RPMI8226 (cell line): Measurements from ENCODE around the gene CCDC182.

Experiments used
- DNase-seq: peaks from one replicate; pipeline ENCODE4 v3.0.0-alpha.2; 2015

CCDC182 gene

DNA sequence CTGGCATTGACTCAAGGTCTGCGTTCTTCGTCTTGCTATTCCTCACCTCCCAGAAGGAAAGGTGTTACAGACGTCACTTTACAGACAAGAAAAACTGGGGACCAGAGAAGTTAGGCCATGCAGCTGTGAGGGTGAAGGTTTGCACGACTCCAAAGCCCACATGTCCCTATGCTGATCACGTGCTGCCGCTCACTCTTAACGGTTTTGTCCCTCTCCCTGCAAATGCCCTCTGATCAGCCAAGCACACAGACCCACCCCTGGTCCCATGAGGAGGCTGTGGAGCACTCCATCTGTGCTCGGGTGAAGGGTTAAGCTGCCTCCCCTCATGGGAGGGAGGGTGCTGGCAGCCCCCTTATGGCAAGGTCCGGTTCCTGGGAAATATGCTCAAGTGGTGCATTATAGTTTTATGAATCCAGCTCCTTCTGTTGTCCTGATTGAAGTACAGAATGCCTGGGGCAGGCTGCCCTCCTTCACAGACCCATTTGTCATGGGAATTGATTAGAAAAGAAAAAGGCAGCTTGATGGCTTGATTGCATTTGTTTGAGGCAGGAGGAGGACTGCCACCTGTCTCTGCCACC, 18.8 kb downstream of the CCDC182 start:
- DNase-seq: no peak

DNA sequence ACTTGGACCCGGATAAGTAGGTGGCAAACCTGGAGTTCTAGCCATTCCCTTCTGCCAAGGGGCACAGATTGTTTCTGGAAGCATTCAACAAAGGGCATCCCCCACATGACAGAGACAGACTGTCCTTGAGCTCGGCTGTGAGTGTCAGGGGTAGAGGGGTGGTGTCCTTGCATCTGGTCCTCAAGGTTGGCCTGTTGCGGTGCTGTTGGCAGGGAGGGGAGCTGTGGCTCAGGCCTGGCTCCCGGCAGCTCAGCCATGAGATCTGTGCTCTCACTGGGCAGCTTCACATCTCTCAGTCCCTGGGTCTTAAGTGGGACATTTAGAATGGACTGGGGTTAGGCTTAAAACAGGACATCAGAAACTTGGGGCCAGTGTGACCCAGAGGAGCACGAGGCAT, 20.4 kb downstream of the CCDC182 start:
- no peak for DNase-seq

DNA sequence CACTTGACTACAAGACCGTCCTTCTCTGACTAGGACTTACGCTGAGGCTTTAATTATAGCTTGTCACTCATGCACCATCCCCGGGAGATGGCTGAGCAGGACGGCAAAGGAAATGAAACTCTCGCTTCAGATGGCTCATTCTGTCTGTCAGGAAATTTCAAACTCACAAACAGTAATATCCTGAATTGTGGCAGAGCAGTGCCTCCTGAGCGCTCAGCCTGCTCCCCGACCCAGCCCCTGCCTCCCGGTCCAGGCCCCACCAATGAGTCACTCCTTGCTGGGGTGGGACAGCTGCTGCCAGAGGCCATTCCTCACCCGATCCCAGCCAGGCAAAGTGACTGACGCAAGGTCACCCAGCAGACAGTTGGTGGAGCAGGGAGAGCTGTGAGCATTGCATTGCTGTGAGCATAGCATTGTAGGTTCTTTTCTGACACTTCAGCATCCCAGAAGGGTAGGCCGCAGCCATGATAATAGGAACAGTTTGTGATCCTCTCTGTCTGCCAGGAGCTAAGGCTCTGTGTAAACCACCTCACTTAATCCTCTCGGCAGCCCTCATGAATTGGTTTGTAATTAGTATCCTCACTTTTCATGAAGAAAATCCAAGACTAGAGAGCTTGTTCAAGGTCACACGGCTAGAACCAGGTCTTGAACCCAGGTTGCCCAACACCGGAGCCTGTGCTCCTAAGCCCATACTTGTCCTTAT, 20.9 kb downstream of the CCDC182 start:
- peak; percentile 37 for DNase-seq

DNA sequence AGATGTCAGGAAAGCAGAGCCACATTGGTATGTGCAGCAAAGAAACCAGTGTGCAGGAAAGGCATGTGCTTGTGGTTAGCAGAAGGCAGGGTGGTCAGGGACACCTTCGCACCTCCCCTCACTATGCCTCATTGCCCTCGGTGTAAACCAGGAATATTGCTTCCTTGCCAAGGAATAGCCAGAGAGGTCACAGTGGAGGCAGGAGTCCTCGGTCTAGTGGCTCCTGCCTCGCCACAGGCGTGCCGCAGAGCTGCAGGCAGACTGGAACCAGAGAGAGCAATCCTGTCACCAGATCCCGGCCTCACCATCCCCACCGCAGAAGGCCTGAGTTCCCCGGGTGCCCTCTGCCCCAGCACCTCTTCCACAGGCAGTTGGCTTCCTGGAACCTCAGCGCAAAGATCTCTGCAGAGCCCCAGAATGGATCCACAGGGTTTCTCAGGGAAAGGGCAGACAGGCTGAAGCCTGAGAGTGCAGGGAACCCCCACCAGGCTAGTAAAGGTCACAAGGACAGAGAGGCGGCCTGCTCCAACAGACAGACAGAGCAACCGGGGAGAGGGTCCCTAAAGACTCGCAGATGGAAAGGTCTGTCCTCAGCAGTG, 21.6 kb downstream of the CCDC182 start:
- DNase-seq: no peak

DNA sequence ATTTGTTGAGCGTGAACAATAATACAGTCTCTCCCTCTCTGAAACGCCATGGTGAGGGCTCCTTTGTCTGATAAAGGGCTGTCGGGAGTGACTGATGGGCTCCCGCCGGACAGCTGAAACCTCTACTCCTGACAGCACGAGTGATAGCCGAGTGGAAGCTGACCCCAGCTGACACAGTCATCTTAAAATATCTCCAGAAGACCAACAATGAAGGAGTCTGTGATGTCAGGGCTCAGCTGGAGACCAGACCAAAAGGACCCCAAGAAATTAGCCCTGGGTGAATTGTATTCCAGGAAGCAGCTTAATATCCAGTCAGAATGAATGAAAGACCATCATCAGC, 22.4 kb downstream of the CCDC182 start:
- DNase-seq: no peak

DNA sequence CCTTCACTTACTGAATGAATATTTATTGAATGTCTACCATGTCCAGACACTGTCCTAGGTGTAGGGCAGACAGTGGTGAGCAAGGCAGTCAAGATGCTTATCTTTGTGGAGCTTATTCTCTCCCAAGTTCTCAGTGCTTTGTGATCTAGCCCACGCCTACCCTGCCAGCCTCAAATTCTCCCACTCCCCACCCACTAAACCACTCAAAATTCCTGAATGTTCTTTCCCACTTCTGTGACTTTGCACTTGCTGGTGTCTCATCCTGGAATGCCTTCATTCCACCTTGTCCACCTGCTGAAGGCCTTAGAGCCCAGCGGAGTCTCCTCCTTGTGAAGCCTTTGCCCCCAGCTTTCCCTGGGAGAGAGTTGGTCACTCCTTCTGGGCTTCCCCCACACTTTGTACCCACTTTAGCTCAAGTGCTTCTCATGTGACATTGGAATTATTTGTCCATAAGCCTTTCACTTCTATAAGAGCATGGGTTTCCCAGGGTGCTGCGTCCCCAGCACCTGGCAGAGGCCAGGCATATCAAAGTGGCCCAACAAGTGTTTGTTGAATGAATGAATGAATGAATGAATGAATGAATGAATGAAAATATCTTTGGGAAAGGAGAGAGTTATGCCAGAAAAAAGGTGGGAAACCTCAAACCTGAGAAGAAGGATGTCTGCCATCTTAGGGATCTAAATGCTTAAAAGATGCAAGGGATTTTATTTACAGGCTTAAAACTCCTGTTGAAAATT, 23.0 kb downstream of the CCDC182 start:
- DNase-seq: no peak

DNA sequence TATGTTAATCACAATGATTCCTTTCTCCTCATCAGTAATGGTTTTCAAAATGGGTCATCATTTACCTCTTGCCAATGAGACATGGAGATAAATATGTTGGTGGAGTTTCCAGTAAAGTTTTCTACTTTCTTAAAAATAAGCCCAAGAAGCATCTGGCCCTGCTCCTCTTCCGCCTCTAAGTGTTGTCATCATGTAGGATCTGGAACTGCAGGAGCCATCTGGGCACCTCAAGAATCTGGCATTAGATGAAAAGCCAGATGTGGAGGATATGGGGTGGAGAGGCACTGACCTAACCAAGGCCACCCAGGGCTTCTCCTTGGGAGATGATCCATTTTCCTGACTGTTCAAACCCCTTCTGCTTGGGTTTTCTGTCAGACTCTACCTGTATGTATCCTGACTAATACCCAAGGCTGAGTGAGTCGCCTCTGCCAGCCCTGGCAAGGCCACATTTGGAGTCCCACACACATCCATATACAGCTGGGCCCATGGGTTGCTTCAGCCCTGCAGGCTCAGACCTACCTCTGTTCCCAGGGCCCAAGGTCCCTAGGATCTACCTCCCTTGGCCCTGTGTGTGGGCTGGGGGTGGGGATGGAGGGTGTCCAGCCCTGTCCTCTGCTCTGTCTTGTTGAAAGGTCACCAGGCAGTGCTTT, 24.6 kb downstream of the CCDC182 start:
- no peak for DNase-seq

DNA sequence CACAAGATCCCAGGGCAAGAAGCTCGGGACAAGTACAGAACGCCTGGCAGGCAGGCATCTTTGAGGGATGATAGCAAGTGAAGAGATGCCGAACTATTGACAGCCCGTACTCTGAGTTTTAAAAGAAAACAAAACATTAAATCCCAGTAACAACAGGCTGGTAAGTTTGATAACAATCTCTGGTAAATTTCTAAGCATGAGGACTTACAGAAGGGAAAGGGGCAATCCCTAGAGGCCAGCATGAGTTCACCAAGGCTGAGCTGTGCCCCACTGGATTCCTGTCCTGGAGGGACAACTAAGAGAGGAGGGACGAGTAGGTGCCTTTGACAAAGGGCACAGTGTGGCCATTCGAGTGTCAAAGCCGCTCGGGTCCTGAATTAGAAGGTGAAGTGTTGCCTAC, 26.2 kb downstream of the CCDC182 start:
- no peak for DNase-seq

DNA sequence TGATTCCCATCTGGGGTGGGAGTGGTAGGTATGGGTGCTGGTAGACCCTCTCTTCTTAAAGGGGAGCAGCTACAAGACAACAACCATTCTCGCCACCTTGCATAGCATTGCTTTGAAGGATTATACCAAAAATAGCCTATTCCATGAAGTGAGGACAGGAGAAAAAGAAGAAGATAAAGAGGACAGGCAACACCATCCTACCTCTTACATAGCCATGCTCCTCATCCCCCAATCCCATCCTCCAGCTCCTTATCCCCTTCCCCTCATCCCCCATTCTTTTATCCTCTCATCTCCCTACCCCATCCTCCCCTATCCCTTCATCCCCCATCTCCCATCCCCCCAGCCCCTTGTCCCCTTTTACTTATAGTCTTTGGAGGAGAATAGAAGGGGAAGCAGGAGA, 29.1 kb downstream of the CCDC182 start:
- DNase-seq: no peak

DNA sequence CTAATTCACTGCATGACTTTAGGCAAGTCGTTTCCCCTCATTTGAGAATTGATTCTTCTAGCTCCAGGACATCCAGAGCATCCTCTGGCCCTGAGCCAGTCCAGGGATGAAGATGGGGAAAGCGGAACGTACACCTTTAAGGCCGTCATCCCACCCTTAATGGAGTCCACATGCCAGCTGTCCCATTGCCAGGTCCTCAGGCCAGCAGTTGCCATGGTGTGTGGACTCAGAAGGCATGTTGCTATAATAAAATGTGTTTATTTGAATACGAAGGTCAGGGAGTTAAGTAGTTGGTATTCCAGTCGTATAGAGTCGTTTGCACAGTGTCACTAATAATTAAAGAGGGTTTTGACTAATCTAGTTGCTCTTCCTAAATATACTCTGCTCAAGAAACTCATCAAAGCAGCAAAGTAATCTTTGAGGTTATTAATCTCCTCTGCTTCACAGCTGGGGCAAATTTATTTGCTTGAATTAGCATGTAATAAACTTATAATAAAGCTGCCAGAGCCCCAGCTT, 30.4 kb downstream of the CCDC182 start:
- DNase-seq: no peak

DNA sequence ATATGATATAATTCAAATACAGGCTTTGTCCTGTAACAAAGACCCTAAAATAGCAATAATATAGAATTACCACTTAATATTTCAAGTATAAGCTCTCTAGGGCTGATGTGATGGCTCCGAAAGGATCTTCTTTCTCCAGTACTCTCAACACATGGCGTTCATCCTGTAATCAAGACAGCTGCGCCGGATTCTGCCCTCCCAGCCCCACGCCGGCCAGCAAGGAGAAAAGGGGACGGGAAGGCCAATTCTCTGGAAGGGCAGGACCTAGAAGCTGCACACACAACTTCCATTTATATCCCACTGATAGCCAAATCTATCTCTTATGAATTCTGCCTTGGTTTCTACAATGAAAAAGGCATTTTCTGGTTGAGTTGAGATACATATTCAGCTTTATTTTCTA, 32.0 kb downstream of the CCDC182 start:
- DNase-seq: no peak

DNA sequence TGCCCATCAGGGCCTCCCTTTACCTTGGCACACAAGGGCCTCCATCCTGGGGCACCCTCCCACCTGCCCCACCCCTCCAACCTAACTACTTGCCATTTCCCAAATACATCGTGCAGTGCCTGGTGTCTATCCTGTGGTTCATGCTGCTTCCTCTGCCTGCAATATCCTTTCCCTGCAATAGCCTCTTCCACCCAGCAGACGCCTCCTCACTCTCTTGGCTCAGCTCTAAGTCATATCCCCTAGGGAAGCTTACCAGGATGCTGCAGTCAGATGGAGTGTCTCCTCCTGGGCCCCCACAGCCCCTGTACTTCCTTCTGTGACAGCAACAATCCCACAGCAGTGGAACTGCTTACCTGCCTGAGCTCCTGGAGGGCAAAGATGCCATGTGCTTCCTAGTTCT, 36.7 kb downstream of the CCDC182 start:
- no peak for DNase-seq

DNA sequence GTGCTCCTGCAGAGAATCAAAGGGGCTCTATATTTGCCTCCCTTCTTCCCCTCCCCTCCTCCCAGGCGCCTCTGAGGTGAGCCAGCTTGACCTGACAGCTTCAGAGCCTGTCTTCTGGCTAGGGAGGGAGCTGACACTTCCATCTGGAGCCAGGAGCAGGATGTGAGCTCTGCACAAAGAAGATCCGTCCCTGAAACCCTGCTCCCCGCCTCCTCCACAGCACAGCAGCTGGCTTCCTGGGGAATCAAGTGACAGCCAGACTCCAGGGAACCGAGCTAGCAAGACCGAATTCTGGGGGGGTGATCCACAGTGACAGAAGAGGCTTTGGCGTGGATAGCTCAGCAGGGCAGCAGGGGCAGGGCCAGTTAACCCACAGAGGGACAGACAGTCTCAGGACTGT, 37.2 kb downstream of the CCDC182 start:
- no peak for DNase-seq

DNA sequence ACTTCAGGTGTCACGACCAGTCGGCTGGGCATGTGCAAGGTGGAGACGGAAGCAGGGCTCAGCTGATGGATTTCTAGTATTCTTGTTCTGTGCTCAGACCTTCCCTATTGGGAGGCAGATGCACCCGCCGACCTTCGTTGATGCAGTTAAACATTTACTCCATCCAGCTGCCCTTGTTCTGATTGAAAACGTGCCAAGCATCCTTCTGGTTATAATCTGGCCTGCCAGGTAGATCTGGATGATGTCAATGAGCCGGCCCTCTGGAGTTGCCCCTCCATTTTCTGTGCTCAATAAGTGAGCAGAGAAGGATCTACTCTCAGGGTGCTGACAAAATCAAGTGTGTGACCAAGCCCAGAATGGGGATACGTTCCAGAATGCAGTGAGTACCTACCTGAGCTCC, 38.3 kb downstream of the CCDC182 start:
- no peak for DNase-seq

DNA sequence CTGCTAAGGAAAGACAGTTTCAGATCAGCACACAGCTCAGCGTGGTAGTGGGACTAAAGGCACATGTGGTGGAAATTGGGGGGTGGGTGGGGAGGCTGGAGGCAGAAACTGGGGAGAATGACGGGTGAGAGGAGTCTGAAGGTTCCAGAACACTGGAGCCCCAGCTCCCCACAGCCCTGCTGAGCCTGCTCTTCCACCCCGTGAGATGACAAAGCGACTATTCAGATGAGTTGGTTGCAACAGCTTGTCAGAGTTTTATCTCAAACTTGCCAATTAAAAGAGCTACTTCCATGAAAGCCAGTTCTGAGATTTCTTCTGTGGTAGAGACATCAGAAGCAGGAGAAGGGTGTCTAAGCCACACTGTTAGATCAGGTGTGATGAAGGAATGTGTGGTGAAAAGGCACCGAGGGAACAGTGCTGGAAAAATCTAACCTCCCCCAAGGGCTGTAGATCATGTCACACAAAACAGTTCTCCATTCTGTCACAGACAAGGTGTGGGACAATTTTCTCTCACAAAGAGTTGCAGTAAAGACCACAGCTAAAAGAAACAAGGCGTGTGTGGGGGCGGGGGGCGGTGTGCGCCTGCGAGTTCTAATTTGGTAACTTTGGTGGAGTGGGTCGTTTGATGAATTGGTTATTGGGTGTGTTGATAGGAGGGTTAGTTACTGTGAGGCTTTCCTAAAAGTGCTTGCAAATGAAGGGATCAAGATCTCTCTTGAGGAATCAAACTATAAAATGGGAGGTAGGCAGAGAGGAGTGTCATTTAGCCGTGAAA, 39.0 kb downstream of the CCDC182 start:
- no peak for DNase-seq

DNA sequence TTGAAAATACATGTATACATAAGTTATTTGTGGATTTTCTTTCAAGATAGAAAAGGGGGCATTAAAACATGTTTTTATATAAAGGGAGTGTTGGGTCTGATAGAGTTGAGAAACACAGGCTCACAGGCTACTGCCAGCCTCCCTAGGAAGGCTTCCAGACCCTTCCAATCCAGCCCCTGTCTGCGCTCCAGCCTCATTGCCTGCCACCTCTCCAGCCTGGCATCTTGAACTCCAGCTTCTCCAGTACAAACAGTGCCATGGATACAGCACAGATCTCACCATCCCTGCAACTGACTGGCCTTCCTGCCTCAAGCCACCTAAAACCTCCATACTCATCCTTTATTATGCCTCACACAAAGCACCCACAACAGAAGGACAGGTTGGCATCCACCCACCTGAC, 40.7 kb downstream of the CCDC182 start:
- DNase-seq: no peak

DNA sequence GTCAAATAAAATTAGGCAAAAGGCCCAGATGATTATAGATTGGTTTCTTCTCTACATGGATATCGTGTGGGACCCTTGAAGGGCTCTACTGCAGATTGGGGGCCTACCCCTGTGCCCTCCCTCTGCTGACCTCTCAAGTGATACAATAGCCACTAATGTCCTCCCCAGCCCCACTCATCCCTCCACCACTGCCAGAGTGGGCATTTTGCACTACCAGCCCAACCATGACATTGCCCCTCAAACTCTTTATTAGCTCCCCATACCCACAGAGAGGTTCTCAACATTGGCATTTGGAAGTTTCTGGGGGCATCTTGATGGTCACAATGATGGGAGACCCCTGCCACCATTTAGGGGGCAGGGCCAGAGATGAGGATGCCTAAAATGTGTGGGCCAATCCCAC, 41.8 kb downstream of the CCDC182 start:
- no peak for DNase-seq

DNA sequence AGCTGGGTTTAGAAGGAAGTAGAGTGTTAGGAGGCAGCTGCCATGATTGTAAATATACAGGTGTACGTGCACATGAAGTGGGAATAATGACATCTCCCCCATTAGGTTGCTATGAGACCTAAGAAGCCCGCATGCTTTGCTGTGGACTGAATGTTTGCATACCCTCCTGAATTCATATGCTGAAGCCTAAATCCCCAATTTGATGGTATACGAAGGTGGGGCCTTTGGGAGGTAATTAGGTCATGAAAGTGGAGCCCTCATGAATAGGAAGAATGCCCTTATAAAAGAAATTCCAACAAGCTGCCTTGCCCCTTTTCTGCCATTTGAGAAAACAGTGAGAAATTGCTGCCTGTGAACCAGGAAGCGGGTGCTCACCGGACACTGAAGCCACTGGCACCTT, 44.0 kb downstream of the CCDC182 start:
- no peak for DNase-seq

DNA sequence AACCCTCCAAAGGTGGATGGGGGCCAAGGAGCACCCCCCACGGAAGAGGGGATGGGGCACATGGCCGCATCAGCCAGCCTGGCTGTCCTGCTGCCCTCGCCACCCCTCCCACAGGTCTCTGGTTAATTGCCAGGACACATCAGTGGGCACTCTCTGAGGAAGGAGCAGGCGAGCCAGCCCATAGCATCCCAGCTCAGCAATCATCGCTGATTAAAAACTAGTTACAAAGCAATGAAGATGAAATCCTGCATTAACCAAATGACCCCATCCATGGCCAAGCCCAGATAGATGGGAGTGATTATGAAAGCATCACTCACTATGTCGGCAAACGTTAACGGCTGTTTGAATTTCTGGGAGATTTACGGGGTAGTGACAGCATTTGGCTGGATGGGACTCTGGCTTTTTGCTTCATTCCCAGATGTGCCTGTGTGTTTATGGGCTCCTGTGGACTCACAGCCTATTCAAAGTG, 45.3 kb downstream of the CCDC182 start:
- no peak for DNase-seq

DNA sequence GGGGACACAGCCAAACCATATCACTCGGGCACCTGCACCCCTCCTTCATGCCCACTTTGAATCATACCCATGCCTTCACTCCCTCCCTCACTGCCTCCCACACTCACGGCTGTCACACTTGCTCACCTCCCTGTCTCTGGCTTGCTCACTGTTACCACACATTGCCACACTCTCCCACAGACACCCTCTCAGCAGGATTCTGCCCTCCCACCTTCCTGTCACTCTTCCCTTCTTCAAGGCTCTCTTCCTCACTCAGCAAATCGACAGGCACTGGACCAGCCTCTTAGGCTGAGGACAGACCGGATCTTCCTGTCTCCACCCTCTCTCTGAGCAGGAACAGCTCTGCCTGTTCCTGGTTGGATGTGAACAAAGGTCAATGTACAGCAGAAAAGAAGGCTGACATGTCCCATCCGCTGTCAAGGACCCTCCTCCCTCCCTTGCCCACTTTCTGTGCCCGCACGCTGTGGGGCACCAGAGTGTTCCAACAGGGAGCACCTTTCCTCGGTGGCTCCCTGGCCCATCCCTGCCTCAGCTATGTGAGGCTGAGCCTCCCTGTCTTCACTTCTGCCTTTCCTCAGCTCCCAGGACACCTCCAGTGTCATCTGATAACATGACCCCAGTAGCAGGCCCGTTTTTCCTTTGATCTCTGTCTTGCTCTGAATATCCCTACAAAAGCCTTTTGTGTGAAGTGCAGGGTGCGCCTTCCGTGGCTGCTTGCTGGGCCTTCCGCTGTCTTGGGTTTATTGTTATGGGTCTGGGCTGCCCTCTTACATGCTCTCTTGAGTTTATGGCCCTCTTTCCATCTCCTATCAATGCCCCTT, 47.0 kb downstream of the CCDC182 start:
- no peak for DNase-seq

DNA sequence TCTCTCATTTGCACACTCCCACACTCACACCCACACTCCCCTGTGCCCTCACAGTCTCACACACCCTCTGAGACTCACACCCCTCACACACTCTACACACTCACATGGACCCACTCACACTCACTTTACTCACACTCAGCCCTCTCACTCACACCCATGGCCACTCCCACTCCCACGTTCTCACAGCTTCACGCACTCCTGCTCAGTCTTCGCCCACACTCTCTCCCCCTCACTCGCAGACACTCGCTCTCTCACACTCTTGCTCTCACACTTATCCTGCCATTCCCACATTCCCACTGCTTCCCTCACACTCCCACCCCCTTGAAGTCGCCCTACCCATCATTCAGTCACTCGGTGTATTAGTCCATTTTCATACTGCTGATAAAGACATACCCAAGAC, 47.9 kb downstream of the CCDC182 start:
- no peak for DNase-seq

DNA sequence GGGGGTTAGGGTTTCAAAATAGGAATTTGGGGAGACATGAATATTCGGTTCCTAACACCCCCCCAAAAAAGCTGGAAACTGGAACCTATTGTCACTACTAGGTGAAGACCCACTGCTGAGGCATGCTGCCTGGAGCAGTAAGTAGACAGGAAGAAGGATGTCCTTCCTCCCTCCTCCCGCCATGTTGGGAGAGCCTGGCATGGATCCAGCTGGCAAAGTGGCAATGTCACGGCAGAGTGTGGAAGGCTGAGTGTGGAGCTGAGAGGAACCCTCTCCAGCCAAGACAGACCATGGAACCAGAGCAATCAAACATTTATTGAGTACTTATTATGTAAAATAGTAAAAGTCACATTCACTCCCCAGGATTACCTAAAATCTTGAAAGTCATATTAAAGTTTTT, 49.0 kb downstream of the CCDC182 start:
- DNase-seq: no peak
